Dedifferentiated amniotic fluid mesenchymal stem cell (primary cell): ENCODE data around the gene SPRED3.
"Not testable (repeated sequence)": the region's sequence is repeated elsewhere in the genome, so short reads cannot be mapped to it uniquely, and the experiment has no call there.

Experiments
- DNase-seq: peaks from one replicate; pipeline ENCODE4 v3.0.0-alpha.2; 2016; ENCODE audit errors: extremely low spot score

Gene SPRED3

GRCh38 chr19:38391911-38392464 lies 3.5 kb downstream of the SPRED3 start:
- DNase-seq: no peak

DNA sequence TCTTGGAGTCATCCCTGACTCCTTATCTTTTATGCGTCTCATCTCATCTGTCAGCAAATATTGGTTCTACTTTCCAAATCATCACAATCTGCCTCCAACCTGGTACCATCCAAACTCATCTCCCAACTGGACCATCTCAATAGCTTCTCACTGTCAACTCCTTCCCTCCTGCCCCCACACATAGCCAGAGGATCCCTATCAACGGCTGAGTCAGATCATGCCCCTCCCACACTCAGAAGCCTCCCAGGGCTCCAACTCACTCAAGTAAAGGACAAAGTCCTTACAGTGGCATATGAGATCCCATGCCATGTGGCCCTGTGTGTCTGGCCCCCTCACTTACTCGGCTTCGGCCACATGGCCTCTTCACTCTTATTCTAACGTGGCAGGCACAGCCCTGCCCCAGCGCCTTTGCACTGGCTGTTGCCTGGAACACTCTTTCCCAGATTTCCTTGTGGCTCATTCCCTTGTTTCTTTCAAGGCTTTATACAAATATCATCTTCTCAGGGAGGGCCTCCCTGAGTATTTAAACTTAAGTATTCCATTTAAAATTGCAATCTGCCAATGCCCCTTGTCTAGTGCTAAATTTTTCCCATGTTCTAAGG lies 4.3 kb downstream of the SPRED3 start:
- DNase-seq: no peak

- no peak for DNase-seq
These were observed 6.0 kb downstream of the SPRED3 start for GRCh38 chr19:38394488-38394887.

DNA sequence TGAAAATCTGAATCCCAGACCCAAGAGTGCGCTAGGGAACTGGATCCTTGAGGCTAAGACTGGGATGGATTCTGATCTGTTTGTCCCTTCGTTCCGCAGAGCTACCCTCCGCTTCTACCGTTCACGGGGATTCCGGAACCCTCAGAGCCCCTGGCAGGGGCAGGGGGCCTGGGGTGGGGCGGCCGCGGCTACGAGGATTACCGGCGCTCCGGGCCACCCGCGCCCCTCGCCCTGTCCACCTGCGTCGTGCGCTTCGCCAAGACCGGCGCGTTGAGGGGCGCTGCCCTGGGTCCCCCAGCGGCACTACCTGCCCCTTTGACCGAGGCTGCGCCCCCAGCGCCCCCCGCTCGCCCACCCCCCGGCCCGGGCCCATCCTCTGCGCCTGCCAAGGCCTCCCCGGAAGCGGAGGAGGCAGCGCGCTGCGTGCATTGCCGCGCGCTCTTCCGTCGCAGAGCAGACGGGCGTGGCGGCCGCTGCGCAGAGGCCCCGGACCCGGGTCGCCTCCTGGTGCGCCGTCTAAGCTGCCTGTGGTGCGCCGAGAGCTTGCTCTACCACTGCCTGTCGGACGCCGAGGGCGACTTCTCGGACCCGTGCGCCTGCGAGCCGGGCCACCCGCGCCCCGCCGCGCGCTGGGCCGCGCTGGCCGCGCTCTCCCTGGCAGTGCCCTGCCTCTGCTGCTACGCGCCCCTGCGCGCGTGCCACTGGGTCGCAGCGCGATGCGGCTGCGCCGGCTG lies 7.1 kb downstream of the SPRED3 start:
- no peak for DNase-seq

DNA sequence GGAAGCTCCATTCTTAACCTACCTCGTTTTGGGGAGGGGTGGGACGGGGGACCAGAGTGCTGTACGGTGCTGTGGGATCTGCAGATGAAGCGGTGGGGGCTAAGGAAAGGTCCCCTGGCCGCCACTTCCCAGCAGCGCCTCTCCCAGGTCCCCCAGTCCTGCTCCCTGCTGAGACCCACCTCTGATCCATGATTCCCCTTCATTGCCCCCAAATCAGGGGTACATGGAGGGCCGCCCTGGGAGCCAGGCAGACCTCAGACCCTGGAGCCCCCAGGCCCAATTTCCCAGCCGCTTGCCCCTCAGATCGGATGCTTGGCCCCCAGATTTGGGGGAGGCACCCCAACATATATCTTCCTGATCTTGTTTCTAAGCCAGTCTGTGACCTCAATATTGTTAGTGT lies 10.6 kb downstream of the SPRED3 start:
- no peak for DNase-seq

- no peak for DNase-seq
These were observed 11.0 kb downstream of the SPRED3 start for GRCh38 chr19:38399537-38399936.

DNA sequence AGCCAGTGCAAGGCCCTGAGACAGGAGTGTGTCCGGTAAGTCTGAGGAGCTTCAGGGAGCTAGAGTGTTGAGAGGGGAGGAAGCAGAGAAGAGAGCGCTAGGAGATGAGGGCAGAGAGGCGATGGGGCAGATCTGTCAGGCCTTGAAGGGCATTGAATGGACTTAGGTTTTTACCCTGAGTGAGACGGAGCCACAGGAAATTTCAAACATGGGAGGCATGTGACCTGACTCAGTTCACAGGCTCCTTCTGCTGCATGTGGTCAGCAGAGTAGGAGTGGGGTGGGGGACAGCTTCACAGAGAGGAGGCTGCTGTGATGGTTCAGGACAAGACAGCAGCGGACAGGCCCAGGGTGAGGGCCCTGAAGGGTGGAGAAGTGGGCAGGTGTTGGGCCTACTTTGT lies 11.9 kb downstream of the SPRED3 start:
- no peak for DNase-seq

GRCh38 chr19:38401148-38401547 lies 12.7 kb downstream of the SPRED3 start:
- no peak for DNase-seq

- no peak for DNase-seq
These were observed 14.1 kb downstream of the SPRED3 start for GRCh38 chr19:38402623-38402966.

GRCh38 chr19:38402967-38403674 lies 14.6 kb downstream of the SPRED3 start, which contains the start of gene FAM98C:
FAM98C (plus strand) TSS chr19:38403093; CDS start chr19:38403154, 61 bp downstream.
- DNase-seq: peak; percentile 94

- DNase-seq: no peak
These were observed 16.4 kb downstream of the SPRED3 start for GRCh38 chr19:38404858-38405257.

DNA sequence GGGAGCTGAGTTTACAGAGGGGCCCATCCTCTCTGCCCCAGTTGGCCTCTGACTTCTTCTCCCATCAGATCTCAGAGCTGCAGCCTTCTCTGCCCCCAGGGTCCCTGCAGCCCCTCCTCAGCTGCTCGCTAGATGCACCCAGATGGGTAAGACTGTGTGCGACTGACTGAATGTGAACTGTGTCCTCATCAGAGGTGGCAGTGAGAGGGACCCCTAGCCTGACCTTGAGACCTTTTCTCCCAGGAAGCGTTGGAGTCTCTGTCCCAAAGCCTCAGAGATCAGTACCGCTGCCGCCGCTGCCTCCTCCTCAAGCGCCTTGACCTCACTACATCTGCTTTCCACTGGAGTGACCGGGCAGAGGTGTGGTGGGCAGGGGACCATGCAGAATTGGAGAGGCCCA lies 16.8 kb downstream of the SPRED3 start:
- no peak for DNase-seq

DNA sequence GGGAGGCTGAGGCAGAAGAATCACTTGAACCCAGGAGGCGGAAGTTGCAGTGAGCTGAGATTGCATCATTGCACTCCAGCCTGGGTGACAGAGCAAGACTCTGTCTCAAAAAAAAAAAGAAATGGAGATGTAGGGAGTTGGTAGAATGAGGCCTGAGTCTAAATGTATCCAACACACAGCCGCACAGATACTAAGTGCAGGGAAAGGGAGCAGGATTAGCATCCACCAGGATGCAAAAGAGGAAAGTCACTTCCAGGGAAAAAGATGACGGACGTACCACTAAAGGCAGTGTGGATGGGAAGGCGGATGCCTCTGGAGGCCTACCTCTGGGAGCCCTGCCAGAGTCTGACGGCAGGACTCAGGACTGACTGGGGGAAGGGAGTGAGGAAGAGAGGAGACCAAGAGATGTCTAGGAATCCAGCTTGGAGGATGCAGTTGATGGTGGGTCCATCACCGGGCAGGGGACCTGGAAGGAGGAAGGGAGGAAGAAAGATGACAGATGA lies 21.2 kb downstream of the SPRED3 start:
- no peak for DNase-seq

GRCh38 chr19:38410407-38410806 lies 21.9 kb downstream of the SPRED3 start:
- DNase-seq: not testable (repeated sequence)

- DNase-seq: no peak
These were observed 22.7 kb downstream of the SPRED3 start for GRCh38 chr19:38411041-38411712.

DNA sequence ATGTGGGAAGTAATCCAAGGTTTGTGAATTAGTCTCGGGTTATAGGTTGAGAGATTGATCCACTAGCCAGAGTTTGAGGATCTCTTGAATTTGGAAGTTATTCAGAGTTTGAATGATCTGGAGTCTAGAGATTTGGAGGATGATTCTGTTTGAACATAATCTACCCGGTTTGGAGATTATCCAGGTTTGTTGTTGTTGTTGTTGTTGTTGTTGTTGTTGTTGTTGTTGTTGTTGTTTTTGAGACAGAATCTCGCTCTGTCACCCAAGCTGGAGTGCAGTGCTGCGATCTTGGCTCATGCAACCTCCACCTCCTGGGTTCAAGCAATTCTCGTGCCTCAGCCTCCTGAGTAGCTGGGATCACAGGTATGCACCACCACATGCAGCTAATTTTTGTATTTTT lies 23.4 kb downstream of the SPRED3 start:
- not testable (repeated sequence) for DNase-seq

DNA sequence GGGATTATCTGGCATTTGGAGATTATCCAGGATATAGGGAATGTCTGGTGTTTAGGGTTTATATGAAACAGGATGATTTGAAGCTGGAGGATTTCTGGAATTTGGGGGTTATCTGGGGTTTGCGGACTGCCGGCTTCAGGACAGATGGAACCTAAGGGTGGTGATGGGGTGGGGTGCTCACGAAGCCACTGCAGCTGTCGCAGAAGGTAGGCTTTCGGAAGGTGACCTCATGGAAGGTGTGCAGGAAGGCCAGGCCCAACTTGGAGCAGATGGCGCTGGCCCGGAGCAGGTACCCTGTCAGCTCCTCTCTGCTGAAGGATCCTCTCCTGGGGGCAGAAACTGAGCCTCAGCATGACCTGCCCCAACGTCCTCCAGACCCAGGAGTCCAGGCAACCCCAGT lies 24.0 kb downstream of the SPRED3 start:
- no peak for DNase-seq

- no peak for DNase-seq
These were observed 24.5 kb downstream of the SPRED3 start for GRCh38 chr19:38412961-38413360.

DNA sequence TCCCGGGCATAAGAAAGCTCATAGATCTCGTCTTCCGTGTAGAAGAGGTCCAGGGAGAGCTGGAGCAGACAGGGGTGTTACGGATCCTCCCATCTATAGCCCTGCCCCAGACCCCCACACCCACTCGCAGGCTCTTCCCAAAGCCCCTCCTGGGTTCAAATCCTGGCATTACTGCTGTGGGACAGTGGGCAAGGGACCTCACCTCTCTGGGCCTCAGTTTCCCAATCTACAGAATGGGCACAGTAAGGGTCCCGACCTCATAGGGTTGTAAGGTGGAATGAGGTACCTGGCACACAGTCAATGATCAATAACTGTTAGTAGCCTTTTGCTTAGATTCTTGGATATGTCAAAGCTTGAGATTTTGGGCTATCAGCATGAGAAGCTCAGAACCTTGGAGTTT lies 24.9 kb downstream of the SPRED3 start:
- no peak for DNase-seq

DNA sequence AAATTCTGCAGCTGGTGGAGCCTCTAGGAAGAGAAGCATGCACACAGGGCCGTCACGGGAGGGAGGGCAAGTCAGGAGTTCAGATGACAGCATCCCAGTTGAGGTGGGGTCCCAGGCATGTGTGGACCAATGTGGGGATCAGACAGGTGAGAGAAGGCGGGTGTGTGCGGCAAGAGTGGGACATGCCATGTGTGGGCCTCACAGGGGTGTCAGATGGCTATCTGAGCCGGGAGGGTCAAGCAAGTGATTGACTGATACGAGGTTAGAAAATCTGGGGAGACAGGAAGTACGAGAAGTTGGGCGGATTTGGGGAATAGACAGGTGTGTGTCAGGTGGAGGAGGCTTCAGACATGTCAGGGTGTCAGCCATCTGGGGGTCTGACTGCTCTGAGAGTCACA lies 28.6 kb downstream of the SPRED3 start:
- DNase-seq: no peak

DNA sequence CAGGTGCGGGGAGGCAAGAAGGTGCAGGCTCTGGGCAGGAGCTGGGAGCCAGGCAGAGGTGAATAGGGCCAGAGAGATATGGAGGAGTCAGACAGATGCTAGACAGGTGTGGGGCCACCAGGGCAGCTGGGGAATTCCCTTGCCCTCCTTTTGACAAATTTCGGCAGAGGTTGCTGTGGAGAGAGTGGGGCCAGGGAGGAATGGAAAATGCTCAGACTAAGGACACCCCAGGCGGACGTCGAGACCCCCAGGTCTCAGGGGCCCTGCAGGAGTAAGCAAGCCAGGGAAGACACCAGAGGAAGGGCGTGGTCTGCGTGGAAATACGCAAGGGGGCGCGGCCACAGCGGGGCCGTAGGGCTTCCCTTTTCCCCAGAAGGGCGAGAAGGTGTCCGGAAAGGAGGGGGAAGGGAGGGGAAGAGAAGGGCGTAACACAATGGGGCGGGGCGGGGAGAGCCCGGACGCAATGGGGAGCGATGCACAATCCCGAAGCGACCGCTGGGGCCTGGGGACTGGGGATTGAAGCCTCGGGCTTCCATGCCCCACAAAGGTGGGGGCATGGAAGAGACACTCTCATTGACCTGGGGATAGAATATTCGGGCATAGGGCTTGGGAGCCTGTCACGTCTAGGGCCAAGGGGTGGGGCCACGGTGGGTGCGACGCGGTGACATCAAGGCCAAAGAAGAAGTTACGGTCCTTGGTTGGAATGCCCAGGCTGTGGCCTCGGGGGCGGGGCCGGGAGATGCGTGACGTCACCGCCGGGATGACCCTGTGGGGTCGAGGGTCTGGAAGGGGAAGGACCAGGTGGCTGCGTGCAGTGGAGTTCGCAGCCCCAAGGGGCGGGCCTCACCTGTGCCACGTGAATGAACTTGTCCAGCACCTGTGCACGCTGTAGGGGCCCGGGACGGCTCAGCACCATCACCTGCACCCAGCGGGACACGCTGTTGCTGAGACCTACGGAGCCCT lies 29.3 kb downstream of the SPRED3 start:
- no peak for DNase-seq
